ENCODE data around the gene SLC35B2.
"Not testable (repeated sequence)": the region's sequence is repeated elsewhere in the genome, so short reads cannot be mapped to it uniquely, and the experiment has no call there.

Gene SLC35B2

DNA sequence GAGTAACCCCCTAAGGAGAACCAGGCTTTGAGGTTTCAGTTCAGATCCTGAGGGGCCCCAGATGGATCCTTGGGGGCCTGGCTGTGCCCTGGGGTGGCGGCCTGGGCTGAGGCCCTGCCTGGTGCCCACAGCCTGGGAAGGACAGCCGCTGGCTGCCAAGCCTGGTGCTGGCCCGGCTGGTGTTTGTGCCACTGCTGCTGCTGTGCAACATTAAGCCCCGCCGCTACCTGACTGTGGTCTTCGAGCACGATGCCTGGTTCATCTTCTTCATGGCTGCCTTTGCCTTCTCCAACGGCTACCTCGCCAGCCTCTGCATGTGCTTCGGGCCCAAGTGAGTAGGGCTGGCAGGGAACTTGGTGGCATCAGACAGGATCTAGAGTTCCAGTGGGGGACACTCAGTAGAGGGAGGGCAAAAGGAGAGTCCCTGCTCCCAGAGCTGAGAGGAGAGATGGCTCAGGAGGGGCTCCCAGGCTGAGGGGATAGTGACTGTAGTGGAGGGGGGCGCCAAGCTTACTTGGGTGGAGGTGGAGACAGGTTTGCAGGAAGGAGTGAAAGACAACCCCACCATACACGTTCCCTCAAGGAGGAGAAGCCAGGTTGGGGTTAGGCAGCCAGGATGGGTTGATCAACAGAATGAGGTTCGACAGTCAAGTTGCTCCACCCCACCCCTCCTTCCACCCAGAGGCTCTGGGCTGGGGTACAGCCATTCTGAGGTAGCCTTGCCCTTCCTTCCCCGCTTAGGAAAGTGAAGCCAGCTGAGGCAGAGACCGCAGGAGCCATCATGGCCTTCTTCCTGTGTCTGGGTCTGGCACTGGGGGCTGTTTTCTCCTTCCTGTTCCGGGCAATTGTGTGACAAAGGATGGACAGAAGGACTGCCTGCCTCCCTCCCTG is 24.4 kb downstream of the SLC35B2 start:
- DNase-seq = no peak

- DNase-seq = not testable (repeated sequence)
Measured at GRCh38 chr6:44231426-44231825, 25.9 kb downstream of the SLC35B2 start.

GRCh38 chr6:44230034-44230675 is 27.2 kb downstream of the SLC35B2 start:
- DNase-seq = no peak

- no peak for DNase-seq
Measured at GRCh38 chr6:44229376-44230033, 27.8 kb downstream of the SLC35B2 start.

GRCh38 chr6:44228836-44229235 is 28.5 kb downstream of the SLC35B2 start:
- no peak for DNase-seq

DNA sequence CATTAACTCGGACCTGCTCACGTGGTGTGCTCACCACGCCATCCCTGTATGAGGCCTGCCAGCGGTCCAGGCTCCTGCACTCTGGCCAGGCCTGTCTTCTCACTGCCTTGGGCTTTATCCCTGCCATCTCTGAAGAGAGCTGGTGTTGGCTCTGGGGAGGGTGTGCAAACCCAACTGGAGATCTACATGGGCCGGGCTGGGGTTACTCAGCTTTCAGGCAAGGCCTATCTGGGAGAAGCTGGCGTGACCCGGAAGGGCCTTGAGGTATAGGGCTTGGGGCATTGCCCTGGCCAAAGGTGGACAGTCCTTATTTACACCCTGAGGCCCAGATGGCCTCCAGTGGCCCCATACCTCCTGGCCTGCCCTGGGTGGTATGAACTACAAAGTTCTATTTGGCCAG is 28.9 kb downstream of the SLC35B2 start:
- DNase-seq = no peak

DNA sequence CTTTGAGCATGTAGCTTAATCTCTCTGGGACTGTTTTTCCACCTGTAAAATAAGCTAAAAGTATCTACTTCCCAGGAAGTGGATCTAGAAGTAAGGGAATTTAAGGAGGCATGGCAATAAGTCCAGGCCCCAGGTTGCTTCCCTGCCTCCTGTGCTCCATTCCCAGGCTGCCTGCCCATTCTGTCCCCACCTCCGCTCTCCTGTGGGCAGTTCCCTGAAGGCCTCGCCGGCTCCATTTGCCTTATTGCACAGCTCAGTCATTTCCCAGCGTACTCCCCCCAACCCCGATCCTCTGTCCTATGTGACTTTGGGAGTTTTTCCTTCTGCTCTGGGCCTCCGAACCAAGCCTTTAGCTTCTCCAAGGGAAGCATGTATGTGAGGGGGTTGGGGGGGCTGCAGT is 29.3 kb downstream of the SLC35B2 start:
- no peak for DNase-seq

- no peak for DNase-seq
Measured at GRCh38 chr6:44227148-44227793, 30.1 kb downstream of the SLC35B2 start.

- DNase-seq = no peak
Measured at GRCh38 chr6:44226368-44227147, 30.8 kb downstream of the SLC35B2 start.

DNA sequence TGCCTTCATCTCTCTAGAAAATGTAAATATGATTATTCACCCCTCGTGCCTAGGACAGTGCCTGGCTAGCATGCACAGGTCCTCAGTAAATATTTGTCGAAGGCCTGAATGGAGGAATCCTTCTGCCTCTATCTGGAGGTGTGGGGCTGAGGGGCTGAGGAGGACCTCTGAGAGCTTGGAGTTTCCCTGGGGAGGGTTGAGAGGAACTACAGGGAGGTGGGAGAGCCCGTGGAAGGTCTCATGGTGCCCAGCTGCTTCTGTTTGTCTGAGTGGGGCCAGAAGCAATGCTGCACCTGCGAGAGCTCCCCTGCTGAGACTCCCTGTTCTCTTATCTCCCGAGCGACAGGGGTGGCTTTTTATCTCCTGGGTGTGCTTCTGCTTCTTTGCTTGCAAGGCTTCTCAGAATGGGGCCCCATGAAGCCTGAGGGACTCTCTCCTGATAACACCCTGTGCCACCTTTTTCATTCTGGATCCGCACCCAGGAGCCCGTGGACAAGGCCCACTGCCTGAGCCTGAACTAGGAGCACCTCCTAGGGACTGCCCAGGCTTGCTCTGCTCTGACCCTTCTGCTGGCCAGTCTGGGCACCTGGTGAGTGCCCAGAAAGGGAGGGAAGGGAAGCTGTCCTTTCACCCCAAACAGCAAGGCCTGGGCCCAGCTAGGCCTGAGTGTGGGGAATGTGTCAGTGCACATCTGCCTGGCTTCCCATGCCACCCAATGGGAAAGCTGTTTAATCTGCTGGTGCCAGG is 31.6 kb downstream of the SLC35B2 start:
- DNase-seq = no peak

DNA sequence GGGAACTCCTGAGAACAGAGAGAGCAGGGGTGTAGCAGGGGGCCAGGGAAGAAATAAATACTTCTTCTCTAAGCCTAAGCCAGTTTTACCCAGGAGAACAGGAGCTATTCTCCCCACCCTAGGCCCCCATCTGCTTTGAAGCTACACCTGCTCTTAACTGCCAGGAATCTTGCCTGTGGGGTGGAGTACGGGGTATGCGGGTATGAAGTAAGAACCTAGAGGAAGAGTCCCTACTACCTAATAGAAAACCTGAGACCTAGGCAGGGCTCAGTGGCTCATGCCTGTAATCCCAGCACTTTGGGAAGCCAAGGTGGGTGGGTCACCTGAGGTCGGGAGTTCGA is 32.4 kb downstream of the SLC35B2 start:
- no peak for DNase-seq

DNA sequence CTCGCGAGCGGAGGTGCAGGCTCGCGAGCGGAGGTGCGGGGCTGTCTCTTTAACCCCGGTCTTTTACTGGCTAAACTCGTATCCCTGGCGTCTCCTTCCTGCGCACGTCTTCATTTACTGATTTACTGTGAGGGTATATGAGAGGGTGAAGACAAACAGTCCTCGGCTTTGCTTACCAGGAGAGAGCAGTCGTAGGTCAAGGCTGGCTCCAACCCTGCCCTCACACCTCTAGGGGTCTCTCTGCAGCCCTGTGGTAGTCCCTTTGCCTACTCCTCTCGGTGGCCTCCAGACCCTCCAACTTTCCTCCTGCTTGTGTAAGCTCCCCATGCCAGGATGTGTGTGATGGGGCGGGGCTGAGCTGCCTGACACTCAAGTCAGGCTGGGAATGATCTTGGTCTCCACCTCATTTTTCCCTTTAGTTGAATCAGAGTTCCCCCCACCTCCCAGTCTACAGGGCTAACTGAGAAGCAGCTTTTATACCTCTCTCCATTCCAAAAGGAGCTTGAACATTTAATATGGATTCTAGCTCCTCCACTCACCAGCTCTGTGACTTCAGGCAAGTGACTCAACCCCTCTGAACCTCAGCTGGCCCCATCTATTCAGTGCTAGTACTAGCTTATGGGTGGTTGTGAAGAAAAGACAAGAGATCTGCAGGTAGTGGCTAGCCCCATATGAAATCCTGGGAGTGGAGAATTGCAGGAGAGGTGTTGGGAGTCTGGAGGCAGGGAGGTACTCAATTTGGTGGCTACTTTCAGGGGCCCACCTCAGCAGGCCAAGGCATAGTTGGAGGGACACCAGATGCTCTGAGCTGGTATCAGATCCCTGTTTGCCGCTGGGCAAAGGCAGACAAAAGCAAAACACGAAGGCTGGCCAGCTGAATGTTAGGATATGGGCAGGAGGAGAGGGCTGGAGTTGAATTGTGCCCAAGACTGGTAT is 33.0 kb downstream of the SLC35B2 start:
- peak in 1 of 2 donors; percentile 22 for DNase-seq

DNA sequence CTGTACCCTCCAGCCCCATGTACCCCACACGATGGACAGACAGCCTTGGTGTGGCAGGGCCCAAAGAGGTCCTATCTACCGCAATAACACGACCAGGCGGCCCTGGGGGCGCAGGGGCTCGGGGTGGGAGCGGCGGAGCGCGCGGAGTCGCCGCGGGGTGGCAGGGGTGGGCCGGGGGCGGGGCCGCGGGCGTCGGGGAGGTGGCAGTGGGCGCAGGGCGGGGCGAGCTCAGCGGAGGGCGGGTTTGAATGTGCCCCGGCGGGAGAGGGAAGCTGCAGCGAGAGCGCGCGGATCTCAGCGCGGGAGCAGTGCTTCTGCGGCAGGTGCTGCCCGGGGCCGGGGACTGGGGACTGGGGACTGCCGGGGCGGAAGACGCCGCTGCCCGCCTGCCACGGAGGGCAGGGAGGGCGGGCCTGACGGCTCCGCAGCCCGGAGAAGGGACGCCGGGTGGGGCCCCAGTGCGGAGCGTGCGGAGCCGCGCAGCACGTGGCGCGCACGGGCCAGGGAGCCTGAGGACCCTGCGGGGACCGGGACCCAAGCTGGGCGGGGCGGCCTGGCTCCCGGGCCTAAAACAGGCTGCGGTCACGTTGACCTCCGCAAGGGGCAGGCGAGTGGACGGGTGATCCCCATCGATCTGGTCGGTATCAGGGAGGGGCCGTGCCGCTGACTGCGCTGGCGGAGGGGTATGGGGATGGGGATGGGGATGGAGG is 33.9 kb downstream of the SLC35B2 start, which contains the start of gene SLC29A1:
Gene SLC29A1 (plus strand): TSS at position 277 of the 710 bp plus-strand sequence. CDS start 3,719 bp downstream, outside the sequence.
- DNase-seq = peak; percentile 84 to 85

- DNase-seq = peak in 1 of 2 donors; percentile 14
Measured at GRCh38 chr6:44222486-44223318, 34.6 kb downstream of the SLC35B2 start.

- no peak for DNase-seq
Measured at GRCh38 chr6:44221961-44222335, 35.4 kb downstream of the SLC35B2 start.

- DNase-seq = peak; percentile 63 to 66
Measured at GRCh38 chr6:44221291-44221960, 35.9 kb downstream of the SLC35B2 start.

- no peak for DNase-seq
Measured at GRCh38 chr6:44220913-44221290, 36.4 kb downstream of the SLC35B2 start.
